Thoracic aorta (tissue), 2 donors: ENCODE results near the gene EXD3. TPM values are rescaled to one million over a fixed set of nuclear protein-coding genes. Genes with fewer than 3 reads are reported as not detected.

Source experiments
- ATAC-seq: fragments of 150-250 bp; one replicate; pipeline ENCODE4 v1.8.0; 2017; ENCODE audit warnings: low read depth; ENCODE audit not compliant: insufficient number of reproducible peaks, low FRiP score
- DNase-seq: peaks from one replicate; pipeline ENCODE4 v3.0.0-alpha.2; 2020; ENCODE audit warnings: low spot score
- H3K27ac ChIP-seq, 2 donors: fragments of 200-600 bp; sonication (generic); 1 replicate in 1 of 2; 2 replicates in 1 of 2; pipeline ENCODE4 v1.5.1; 2016; ENCODE audit warnings: mild to moderate bottlenecking in 2 of 2, moderate library complexity in 2 of 2
- H3K27me3 ChIP-seq: fragments of 200-600 bp; sonication (generic); replicated peaks from 2 replicates; pipeline ENCODE4 v1.6.0; 2016; ENCODE audit warnings: mild to moderate bottlenecking; ENCODE audit not compliant: insufficient read depth
- H3K36me3 ChIP-seq: fragments of 200-600 bp; sonication (generic); one replicate; pipeline ENCODE4 v1.5.1; 2016
- H3K4me1 ChIP-seq, 2 donors: fragments of 200-600 bp; sonication (generic); 1 replicate in 1 of 2; 2 replicates in 1 of 2; pipeline versions ENCODE4 v1.5.1 to v1.6.0; 2016; ENCODE audit warnings: low read depth in 2 of 2, mild to moderate bottlenecking in 1 of 2; ENCODE audit not compliant: control insufficient read depth in 1 of 2
- H3K4me3 ChIP-seq: fragments of 200-600 bp; sonication (generic); 2 replicates; pipeline ENCODE4 v1.5.1; 2016; ENCODE audit warnings: mild to moderate bottlenecking
- H3K9me3 ChIP-seq: fragments of 200-600 bp; sonication (generic); 2 replicates; pipeline ENCODE4 v1.5.1; 2016
- CTCF ChIP-seq: fragments of 200-600 bp; sonication (generic); IDR thresholded peaks from one replicate; pipeline ENCODE4 v1.5.1; 2019; ENCODE audit warnings: antibody characterized with exemption
- total RNA-seq, 2 donors: library from RNA; depleted of rRNA; stranded (reverse); fragments of >200 nt; gene quantifications; one replicate each; pipeline versions ENCODE4 v1.1.0 to v1.2.3, GENCODE V29; 2016

EXD3 gene
- total RNA-seq, 2 donors from 2014 or later: 22.7 to 29.4 TPM

- H3K4me3 ChIP-seq: no peak overlapping the region
- no peak for ATAC-seq
- no peak for TF ChIP-seq CTCF
Observed at GRCh38 chr9:137408651-137409405, 14.1 kb downstream of the EXD3 start.

GRCh38 chr9:137407590-137408300 lies 15.2 kb downstream of the EXD3 start:
- H3K4me1 ChIP-seq: peaks cover 26 to 31% of the 10 kb centered on the region in 2 donors
- H3K27me3 ChIP-seq: no peaks in the 10 kb centered on the region
- H3K27ac ChIP-seq: no peak overlapping the region
- TF ChIP-seq CTCF: no peak
- ATAC-seq: no peak
- no peak for DNase-seq
- no peaks in the 10 kb centered on the region for H3K9me3 ChIP-seq
- peak overlapping the region; percentile 67 for H3K4me3 ChIP-seq
- H3K36me3 ChIP-seq: no peaks in the 10 kb centered on the region

More at GRCh38 chr9:137408651-137409405, 14.1 kb downstream of the EXD3 start:
- Histone ChIP-seq H3K4me1 (peaks cover 26 to 34% of the 10 kb centered on the region in 2 donors), H3K9me3 (no peaks in the 10 kb centered on the region), H3K27me3 (no peaks in the 10 kb centered on the region), H3K27ac (peak overlapping the region in 1 of 2 donors; percentile 33), H3K36me3 (no peaks in the 10 kb centered on the region)
- DNase-seq: no peak

- no peak overlapping the region for H3K27ac ChIP-seq
- peak overlapping the region; percentile 67 for H3K4me3 ChIP-seq
- ATAC-seq (no peak), DNase-seq (no peak)
- peak; percentile 80 for TF ChIP-seq CTCF
- no peaks in the 10 kb centered on the region for H3K9me3 ChIP-seq
- peaks cover 23 to 30% of the 10 kb centered on the region in 2 donors for H3K4me1 ChIP-seq
- H3K36me3 ChIP-seq: no peaks in the 10 kb centered on the region
- no peaks in the 10 kb centered on the region for H3K27me3 ChIP-seq
Observed at GRCh38 chr9:137406876-137407589, 15.9 kb downstream of the EXD3 start.

GRCh38 chr9:137406085-137406760 lies 16.7 kb downstream of the EXD3 start:
- H3K9me3 ChIP-seq: no peaks in the 10 kb centered on the region
- peaks cover 18 to 24% of the 10 kb centered on the region in 2 donors for H3K4me1 ChIP-seq
- no peak for TF ChIP-seq CTCF
- no peak for ATAC-seq
- H3K27me3 ChIP-seq: no peaks in the 10 kb centered on the region
- peak overlapping the region; percentile 67 for H3K4me3 ChIP-seq
- DNase-seq: no peak
- no peaks in the 10 kb centered on the region for H3K36me3 ChIP-seq
- H3K27ac ChIP-seq: no peak overlapping the region
